Measurements from ENCODE around the gene CAPSL.

DNA sequence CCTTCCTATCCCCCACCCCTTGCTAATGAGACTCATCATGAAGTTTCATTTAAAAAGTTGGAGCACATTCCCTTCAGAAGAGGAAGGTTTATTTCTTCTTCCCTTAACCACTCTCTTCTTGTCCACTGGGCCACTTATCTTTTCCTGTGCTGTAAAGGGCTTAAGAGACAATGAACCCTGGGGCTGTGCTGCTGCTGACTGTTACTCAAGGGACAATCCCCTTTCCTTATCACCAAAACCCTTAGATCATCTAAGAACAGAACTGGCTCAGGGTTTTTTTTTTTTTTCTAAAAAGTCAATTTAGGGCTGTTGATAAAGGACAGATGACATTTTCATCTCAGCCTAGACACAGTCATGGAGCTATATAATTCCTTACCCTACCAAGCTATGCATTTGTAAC, 29.6 kb downstream of the CAPSL start:
- TF ChIP-seq POLR2A (IDR thresholded peaks at IDR 0.05; ENCODE audit: control extremely low read depth in 1 of 2, low read depth in 2 of 2, low read length in 2 of 2), result no peak
- TF ChIP-seq, protein P1, sequence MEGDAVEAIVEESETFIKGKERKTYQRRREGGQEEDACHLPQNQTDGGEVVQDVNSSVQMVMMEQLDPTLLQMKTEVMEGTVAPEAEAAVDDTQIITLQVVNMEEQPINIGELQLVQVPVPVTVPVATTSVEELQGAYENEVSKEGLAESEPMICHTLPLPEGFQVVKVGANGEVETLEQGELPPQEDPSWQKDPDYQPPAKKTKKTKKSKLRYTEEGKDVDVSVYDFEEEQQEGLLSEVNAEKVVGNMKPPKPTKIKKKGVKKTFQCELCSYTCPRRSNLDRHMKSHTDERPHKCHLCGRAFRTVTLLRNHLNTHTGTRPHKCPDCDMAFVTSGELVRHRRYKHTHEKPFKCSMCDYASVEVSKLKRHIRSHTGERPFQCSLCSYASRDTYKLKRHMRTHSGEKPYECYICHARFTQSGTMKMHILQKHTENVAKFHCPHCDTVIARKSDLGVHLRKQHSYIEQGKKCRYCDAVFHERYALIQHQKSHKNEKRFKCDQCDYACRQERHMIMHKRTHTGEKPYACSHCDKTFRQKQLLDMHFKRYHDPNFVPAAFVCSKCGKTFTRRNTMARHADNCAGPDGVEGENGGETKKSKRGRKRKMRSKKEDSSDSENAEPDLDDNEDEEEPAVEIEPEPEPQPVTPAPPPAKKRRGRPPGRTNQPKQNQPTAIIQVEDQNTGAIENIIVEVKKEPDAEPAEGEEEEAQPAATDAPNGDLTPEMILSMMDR (IDR thresholded peaks at IDR 0.05; ENCODE audit: control extremely low read depth in 1 of 3, insufficient read depth in 1 of 3, low read depth in 1 of 3, low read length in 3 of 3), result no peak
- no peak for TF ChIP-seq RNF2 (IDR thresholded peaks at IDR 0.05; ENCODE audit: borderline replicate concordance, low read depth, low read length, missing control alignments, poor library complexity, severe bottlenecking)
- TF ChIP-seq CEBPB (IDR thresholded peaks at IDR 0.05; ENCODE audit: low read depth, low read length), result no peak
- no peak for TF ChIP-seq TAF1 (IDR thresholded peaks at IDR 0.05; ENCODE audit: low read depth, low read length)
- TF ChIP-seq SP1 (IDR thresholded peaks at IDR 0.05; ENCODE audit: low read depth, low read length), result no peak
- TF ChIP-seq JUND (IDR thresholded peaks at IDR 0.05; ENCODE audit: low read length), result no peak
- TF ChIP-seq POLR2AphosphoS5 (IDR thresholded peaks at IDR 0.05; ENCODE audit: low read depth, low read length), result no peak
- TF ChIP-seq FOSL1 (IDR thresholded peaks at IDR 0.05; ENCODE audit: insufficient read depth, low read depth, low read length), result no peak
- TF ChIP-seq RAD21 (IDR thresholded peaks at IDR 0.05 in 1 of 2, conservative IDR thresholded peaks at IDR 0.05 in 1 of 2; ENCODE audit: low read depth in 2 of 2, low read length in 2 of 2), result no peak
- TF ChIP-seq CHD2 (IDR thresholded peaks at IDR 0.05; ENCODE audit: low read length), result no peak
- no peak for TF ChIP-seq CHD1 (IDR thresholded peaks at IDR 0.05; ENCODE audit: low read depth, low read length)
